Measurements from ENCODE around the gene OXCT2.

The OXCT2 gene

DNA sequence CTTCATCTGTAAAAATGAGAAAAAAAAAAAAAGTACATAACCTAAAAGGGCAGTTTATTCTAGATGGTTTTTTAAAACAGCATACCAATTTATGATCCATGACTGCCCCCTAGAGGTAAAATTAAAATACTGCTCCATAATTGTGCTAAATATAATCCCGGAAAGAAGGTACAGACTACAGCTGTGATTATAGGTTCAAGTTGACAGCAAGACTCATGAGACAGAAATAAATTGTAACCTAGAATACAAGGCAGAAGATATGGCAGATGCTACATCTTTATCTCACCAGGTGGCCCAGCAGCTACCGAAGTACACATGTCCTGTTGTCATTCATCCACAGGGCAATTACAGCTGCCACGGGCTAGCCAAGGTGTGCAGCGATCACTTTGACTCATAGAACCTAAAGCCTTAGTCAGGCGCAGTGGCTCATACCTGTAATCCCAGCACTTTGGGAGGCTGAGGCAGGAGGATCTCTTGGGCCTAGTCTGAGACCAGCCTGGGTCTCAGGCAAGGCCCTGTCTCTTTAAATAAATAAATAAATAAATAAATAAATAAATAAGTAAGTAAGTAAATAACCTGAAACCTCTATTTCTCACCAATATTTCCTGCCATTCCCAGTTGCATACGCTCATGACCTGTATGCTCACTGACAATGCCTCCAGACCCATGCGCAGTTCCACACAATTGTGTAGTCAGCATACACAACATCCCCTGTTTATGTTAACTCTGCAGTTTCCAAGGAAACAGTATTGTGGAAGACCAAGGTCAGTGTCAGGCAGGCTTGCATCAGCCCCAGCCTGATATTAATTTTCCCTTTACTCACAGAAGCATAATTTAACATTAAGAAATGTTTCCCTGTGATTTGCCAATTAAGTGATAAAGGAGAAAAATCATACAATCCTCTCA is 50.8 kb downstream of the OXCT2 start:
- H3K4me3 ChIP-seq (ENCODE audit: low read depth, low read length) = no peak overlapping the region
- peak; percentile 74 for DNase-seq (ENCODE audit: low read depth)
- TF ChIP-seq, protein P1, sequence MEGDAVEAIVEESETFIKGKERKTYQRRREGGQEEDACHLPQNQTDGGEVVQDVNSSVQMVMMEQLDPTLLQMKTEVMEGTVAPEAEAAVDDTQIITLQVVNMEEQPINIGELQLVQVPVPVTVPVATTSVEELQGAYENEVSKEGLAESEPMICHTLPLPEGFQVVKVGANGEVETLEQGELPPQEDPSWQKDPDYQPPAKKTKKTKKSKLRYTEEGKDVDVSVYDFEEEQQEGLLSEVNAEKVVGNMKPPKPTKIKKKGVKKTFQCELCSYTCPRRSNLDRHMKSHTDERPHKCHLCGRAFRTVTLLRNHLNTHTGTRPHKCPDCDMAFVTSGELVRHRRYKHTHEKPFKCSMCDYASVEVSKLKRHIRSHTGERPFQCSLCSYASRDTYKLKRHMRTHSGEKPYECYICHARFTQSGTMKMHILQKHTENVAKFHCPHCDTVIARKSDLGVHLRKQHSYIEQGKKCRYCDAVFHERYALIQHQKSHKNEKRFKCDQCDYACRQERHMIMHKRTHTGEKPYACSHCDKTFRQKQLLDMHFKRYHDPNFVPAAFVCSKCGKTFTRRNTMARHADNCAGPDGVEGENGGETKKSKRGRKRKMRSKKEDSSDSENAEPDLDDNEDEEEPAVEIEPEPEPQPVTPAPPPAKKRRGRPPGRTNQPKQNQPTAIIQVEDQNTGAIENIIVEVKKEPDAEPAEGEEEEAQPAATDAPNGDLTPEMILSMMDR (IDR thresholded peaks at IDR 0.05; ENCODE audit: insufficient read depth, low read depth, low read length, missing control alignments) = peak; percentile 36
